Measurements from ENCODE around the gene CKS2. TPM values are rescaled to one million over a fixed set of nuclear protein-coding genes. Genes with fewer than 3 reads are reported as not detected.
"Not testable (repeated sequence)": the region's sequence is repeated elsewhere in the genome, so short reads cannot be mapped to it uniquely, and the experiment has no call there.

The CKS2 gene
- total RNA-seq, 1 experiment from 2014 or later, result 132 TPM

DNA sequence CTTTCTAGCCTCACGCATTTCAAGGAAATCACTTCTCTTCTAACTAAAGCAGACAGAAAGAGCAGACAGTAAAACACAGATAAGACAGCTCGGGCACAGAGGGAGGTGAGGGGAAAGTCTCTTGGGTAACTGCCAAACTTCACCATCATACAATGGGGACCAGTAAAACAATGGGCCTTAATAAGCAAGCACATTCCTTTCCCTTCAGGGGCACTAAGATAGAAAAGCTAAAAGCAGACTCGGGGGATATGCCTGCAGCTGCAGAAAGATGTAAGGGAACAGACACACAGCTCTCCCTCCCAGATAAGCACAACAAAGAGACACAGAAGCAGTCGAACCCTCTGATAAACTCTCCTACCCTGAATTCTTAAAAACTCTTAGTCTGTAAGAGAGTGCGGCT lies 15.6 kb upstream of the CKS2 start:
- BruUV-seq (replicated peaks), result no TSS peak
- in situ Hi-C loops (cut with HindIII; ENCODE audit: low pct_unique_long_range_greater_than_20kb, low sequenced_read_pairs), result no loop called here
- ChIA-PET POLR2A (no interaction called here), CTCF (no interaction called here)
- ATAC-seq (no peak), DNase-seq (ENCODE audit: low read depth, low spot score) (no peak)
- no peaks in the 10 kb centered on the region for H3K4me1 ChIP-seq (ENCODE audit: control insufficient read depth, insufficient read depth, low read length)
- H3K27me3 ChIP-seq (ENCODE audit: control insufficient read depth, insufficient read depth, low read length), result no peaks in the 10 kb centered on the region
- TF ChIP-seq, protein P1, sequence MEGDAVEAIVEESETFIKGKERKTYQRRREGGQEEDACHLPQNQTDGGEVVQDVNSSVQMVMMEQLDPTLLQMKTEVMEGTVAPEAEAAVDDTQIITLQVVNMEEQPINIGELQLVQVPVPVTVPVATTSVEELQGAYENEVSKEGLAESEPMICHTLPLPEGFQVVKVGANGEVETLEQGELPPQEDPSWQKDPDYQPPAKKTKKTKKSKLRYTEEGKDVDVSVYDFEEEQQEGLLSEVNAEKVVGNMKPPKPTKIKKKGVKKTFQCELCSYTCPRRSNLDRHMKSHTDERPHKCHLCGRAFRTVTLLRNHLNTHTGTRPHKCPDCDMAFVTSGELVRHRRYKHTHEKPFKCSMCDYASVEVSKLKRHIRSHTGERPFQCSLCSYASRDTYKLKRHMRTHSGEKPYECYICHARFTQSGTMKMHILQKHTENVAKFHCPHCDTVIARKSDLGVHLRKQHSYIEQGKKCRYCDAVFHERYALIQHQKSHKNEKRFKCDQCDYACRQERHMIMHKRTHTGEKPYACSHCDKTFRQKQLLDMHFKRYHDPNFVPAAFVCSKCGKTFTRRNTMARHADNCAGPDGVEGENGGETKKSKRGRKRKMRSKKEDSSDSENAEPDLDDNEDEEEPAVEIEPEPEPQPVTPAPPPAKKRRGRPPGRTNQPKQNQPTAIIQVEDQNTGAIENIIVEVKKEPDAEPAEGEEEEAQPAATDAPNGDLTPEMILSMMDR (IDR thresholded peaks at IDR 0.05), result no peak
- no peak for TF ChIP-seq SIN3A (IDR thresholded peaks at IDR 0.05; ENCODE audit: borderline replicate concordance, insufficient read depth, low read depth, low read length)
- TF ChIP-seq, protein P2, sequence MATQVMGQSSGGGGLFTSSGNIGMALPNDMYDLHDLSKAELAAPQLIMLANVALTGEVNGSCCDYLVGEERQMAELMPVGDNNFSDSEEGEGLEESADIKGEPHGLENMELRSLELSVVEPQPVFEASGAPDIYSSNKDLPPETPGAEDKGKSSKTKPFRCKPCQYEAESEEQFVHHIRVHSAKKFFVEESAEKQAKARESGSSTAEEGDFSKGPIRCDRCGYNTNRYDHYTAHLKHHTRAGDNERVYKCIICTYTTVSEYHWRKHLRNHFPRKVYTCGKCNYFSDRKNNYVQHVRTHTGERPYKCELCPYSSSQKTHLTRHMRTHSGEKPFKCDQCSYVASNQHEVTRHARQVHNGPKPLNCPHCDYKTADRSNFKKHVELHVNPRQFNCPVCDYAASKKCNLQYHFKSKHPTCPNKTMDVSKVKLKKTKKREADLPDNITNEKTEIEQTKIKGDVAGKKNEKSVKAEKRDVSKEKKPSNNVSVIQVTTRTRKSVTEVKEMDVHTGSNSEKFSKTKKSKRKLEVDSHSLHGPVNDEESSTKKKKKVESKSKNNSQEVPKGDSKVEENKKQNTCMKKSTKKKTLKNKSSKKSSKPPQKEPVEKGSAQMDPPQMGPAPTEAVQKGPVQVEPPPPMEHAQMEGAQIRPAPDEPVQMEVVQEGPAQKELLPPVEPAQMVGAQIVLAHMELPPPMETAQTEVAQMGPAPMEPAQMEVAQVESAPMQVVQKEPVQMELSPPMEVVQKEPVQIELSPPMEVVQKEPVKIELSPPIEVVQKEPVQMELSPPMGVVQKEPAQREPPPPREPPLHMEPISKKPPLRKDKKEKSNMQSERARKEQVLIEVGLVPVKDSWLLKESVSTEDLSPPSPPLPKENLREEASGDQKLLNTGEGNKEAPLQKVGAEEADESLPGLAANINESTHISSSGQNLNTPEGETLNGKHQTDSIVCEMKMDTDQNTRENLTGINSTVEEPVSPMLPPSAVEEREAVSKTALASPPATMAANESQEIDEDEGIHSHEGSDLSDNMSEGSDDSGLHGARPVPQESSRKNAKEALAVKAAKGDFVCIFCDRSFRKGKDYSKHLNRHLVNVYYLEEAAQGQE (IDR thresholded peaks at IDR 0.05; ENCODE audit: insufficient read depth in 1 of 2, low read depth in 2 of 2, low read length in 1 of 2), result no peak
- no peak for TF ChIP-seq TCF7L2 (IDR thresholded peaks at IDR 0.05; ENCODE audit: low read depth, low read length)
- TF ChIP-seq POLR2AphosphoS5 (IDR thresholded peaks at IDR 0.05; ENCODE audit: low read depth, low read length), result no peak
- intact Hi-C loops (cut with micrococcal nuclease; ENCODE audit: unreplicated experiment), result no loop called here
- no peaks in the 10 kb centered on the region for H3K36me3 ChIP-seq (ENCODE audit: control insufficient read depth, insufficient read depth, low read length)
- no peaks in the 10 kb centered on the region; the same call in 1 of the 2 replicates for H3K9me3 ChIP-seq (ENCODE audit: control insufficient read depth, insufficient read depth, low read depth, low read length)
- H3K27ac ChIP-seq (ENCODE audit: low read length), result no peak overlapping the region
- no peak overlapping the region for H3K4me3 ChIP-seq (ENCODE audit: low read depth in 2 of 2, low read length in 2 of 2)

DNA sequence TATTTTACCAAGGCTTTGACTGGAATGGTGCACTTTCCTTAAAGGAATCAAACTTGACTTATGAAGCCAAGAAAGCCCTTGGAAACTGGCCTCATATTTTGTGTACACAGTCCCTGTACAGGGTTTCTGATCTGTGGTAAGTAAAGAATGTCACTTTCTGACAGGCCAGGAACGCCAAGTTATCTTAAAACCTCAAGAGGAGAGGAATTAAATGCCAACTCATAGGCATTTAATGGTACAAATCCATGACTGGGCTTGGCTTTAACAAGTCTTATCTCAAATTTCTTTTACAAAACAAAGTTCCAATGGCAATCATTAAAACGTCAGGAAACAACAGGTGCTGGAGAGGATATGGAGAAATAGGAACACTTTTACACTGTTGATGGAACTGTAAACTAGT lies 9.0 kb upstream of the CKS2 start:
- H3K4me3 ChIP-seq (ENCODE audit: low read depth in 2 of 2, low read length in 2 of 2); H3K27ac ChIP-seq (ENCODE audit: low read length); POLR2A ChIA-PET; DNase-seq (ENCODE audit: low read depth, low spot score); H3K9me3 ChIP-seq (ENCODE audit: control insufficient read depth, insufficient read depth, low read depth, low read length); BruUV-seq (replicated peaks); ATAC-seq; H3K4me1 ChIP-seq (ENCODE audit: control insufficient read depth, insufficient read depth, low read length); in situ Hi-C loops (cut with HindIII; ENCODE audit: low pct_unique_long_range_greater_than_20kb, low sequenced_read_pairs); intact Hi-C loops (cut with micrococcal nuclease; ENCODE audit: unreplicated experiment); CTCF ChIA-PET; H3K36me3 ChIP-seq (ENCODE audit: control insufficient read depth, insufficient read depth, low read length); H3K27me3 ChIP-seq (ENCODE audit: control insufficient read depth, insufficient read depth, low read length): not testable (repeated sequence)

DNA sequence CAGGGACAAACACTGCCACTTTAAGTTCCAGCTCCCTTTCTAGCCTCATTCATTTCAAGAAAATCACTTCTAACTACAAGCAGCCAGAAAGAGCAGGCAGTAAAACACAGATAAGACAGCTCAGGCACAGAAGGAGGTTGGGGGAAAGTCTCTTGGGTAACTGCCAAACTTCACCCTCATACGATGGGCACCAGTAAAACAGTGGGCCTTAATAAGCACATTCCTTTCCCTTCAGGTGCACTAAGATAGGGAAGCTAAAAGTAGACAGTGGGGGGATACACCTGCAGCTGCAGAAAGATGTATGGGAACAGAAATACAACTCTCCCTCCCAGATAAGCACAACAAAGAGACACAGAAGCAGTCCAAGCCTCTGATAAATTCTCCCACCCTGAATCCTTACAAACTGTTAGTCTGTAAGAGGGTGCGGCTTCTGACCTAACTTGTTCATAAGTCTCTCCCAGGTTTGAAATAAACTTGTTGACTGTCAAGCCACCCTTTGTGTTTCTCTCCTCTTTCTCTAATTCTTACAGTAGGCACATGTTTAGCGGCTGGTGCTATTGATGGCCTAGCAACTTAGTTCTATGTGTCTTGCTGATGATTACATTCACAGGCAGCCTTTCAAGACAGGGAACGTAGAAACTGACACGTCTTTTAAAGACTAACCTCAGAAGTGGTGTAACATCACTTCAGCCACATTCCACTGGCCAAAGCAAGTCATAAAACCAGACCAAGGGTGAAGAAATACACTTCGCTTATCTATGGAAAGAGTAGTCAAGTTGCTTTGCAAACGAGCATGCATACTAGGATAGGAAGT lies 6.8 kb upstream of the CKS2 start:
- POLR2A ChIA-PET, result no interaction called here

More for the DNA sequence above, 6.8 kb upstream of the CKS2 start:
- TF ChIP-seq, protein P1 (IDR thresholded peaks at IDR 0.05), result no peak
- TF ChIP-seq, protein P2 (IDR thresholded peaks at IDR 0.05; ENCODE audit: insufficient read depth in 1 of 2, low read depth in 2 of 2, low read length in 1 of 2), result no peak
- no peak for TF ChIP-seq TCF7L2 (IDR thresholded peaks at IDR 0.05; ENCODE audit: low read depth, low read length)
- TF ChIP-seq POLR2AphosphoS5 (IDR thresholded peaks at IDR 0.05; ENCODE audit: low read depth, low read length), result no peak
- TF ChIP-seq SIN3A (IDR thresholded peaks at IDR 0.05; ENCODE audit: borderline replicate concordance, insufficient read depth, low read depth, low read length), result no peak
- CTCF ChIA-PET, result no interaction called here
- intact Hi-C loops (cut with micrococcal nuclease; ENCODE audit: unreplicated experiment), result no loop called here
- H3K4me1 ChIP-seq (ENCODE audit: control insufficient read depth, insufficient read depth, low read length), result no peaks in the 10 kb centered on the region; the same call in 1 of the 2 replicates
- DNase-seq (ENCODE audit: low read depth, low spot score) (no peak), ATAC-seq (no peak)
- no TSS peak for BruUV-seq (replicated peaks)
- in situ Hi-C loops (cut with HindIII; ENCODE audit: low pct_unique_long_range_greater_than_20kb, low sequenced_read_pairs), result no loop called here
- no peaks in the 10 kb centered on the region for H3K36me3 ChIP-seq (ENCODE audit: control insufficient read depth, insufficient read depth, low read length)
- H3K27me3 ChIP-seq (ENCODE audit: control insufficient read depth, insufficient read depth, low read length), result no peaks in the 10 kb centered on the region
- no peak overlapping the region for H3K27ac ChIP-seq (ENCODE audit: low read length)
- no peaks in the 10 kb centered on the region for H3K9me3 ChIP-seq (ENCODE audit: control insufficient read depth, insufficient read depth, low read depth, low read length)
- H3K4me3 ChIP-seq (ENCODE audit: low read depth in 2 of 2, low read length in 2 of 2), result no peak overlapping the region
